GM10248 (cell line): ENCODE results near the gene OFD1.

Source experiments
- CTCF ChIA-PET: fragments of 300-600 bp; sonication (Branson Sonifier 250); formaldehyde crosslinking; extraction: SDS; loops from one replicate; lab custom pipeline; 2021; ENCODE audit warnings: antibody characterized with exemption; lab: Yijun Ruan, JAX
- POLR2A ChIA-PET: fragments of 350-650 bp; sonication (Branson Sonifier 250); formaldehyde crosslinking; extraction: SDS; loops from one replicate; lab custom pipeline; 2020; ENCODE audit warnings: antibody characterized with exemption; lab: Yijun Ruan, JAX
- DNase-seq: peaks from one replicate; pipeline ENCODE4 v3.0.0; 2012; ENCODE audit errors: extremely low spot score
- CTCF ChIP-seq: IDR thresholded peaks from 2 replicates; pipeline ENCODE4 v1.5.1; 2012; ENCODE audit warnings: mild to moderate bottlenecking, low read depth; ENCODE audit errors: extremely low read depth, missing control alignments, control extremely low read depth

OFD1 gene

GRCh38 chrX:13756381-13756780, 21.8 kb downstream of the OFD1 start:
- POLR2A ChIA-PET, result no interaction called here
- CTCF ChIA-PET, result interaction anchor here (2.3 kb wide), 1 partner anchor 9 kb away, joined by 7 read pairs; no protein-coding TSS in a partner anchor
- DNase-seq, result no peak
- no peak for TF ChIP-seq CTCF

GRCh38 chrX:13759152-13759718, 24.7 kb downstream of the OFD1 start:
- ChIA-PET POLR2A (no interaction called here), CTCF (interaction anchor here (1.3 to 2.3 kb wide), 2 partner anchors 9 to 18 kb away, joined by 4 to 13 read pairs; no protein-coding TSS in a partner anchor)

GRCh38 chrX:13760426-13760825, 25.9 kb downstream of the OFD1 start:
- no peak for DNase-seq
- no peak for TF ChIP-seq CTCF
- CTCF ChIA-PET, result interaction anchor here (2.3 kb wide), 1 partner anchor 10 kb away, joined by 13 read pairs; no protein-coding TSS in a partner anchor
- POLR2A ChIA-PET, result no interaction called here

More at GRCh38 chrX:13759152-13759718, 24.7 kb downstream of the OFD1 start:
- no peak for TF ChIP-seq CTCF
- peak; percentile 38 for DNase-seq

GRCh38 chrX:13761606-13762414, 27.3 kb downstream of the OFD1 start:
- CTCF ChIA-PET, result interaction anchor here (1.1 to 1.6 kb wide), 2 partner anchors 11 to 13 kb away, joined by 4 read pairs; no protein-coding TSS in a partner anchor
- POLR2A ChIA-PET, result interaction anchor here (0.5 to 1.0 kb wide), 2 partner anchors 9 to 28 kb away, joined by 4 to 7 read pairs; partner anchors contain the start of genes OFD1 and TRAPPC2
- no peak for TF ChIP-seq CTCF
- DNase-seq, result peak; percentile 40

GRCh38 chrX:13763489-13763888, 28.9 kb downstream of the OFD1 start:
- TF ChIP-seq CTCF, result no peak
- POLR2A ChIA-PET, result no interaction called here
- CTCF ChIA-PET, result no interaction called here
- no peak for DNase-seq

GRCh38 chrX:13764281-13764680, 29.7 kb downstream of the OFD1 start:
- DNase-seq, result no peak
- ChIA-PET POLR2A (no interaction called here), CTCF (no interaction called here)

More at GRCh38 chrX:13764281-13764680, 29.7 kb downstream of the OFD1 start:
- no peak for TF ChIP-seq CTCF
